ENCODE measurements around the gene BPIFA1. TPM values are rescaled to one million over a fixed set of nuclear protein-coding genes. Genes with fewer than 3 reads are reported as not detected.

The BPIFA1 gene
- total and polyA plus RNA-seq, 12 donors: not detected

DNA sequence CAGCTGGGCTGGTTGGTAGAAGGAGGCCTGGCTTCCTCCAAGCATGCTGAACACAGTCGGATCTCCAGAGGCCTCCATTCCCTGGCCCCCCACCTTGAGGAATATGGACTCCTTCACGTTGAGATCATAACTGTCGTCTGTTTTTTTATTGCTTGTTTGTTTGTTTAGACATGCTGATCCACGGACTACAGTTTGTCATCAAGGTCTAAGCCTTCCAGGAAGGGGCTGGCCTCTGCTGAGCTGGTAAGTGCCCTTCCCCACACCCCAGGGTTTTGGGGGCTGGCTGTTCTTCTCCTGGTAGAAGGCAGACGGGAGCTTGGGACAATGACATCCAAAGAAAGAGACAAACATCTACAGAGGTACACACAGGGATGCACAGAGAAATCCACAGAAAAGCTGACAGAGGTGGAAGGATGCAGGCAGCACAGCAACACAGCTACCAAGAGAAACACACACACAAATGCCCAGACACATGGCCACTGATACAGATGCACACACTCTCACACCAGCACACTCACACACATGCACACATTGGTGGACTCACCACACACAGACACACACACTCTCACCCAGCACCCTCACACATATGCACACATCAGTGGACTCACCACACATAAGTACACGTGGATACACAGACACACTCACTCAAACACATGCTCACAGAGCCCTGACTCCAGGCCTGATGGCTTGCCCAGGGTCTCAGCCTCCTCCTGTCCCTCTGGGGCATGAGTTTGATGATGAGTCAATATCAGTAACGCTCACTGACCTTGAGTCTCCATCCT lies 6.7 kb downstream of the BPIFA1 start:
- Histone ChIP-seq H3K9me3 (no peaks in the 10 kb centered on the region), H3K4me1 (no peaks in the 10 kb centered on the region), H3K36me3 (no peaks in the 10 kb centered on the region), H3K27me3 (peaks cover 0 to 2% (median 0%) of the 10 kb centered on the region in 7 donors), H3K27ac (no peak overlapping the region), H3K4me3 (no peak overlapping the region)
- DNase-seq (no peak), ATAC-seq (no peak)
- 62 to 63% methylated on average over 7 of the region's 7 CpGs for WGBS, 2 donors
- intact Hi-C loops (cut with DNase I): no loop called here
- no peak for TF ChIP-seq CTCF (IDR thresholded peaks at IDR 0.05)

GRCh38 chr20:33246077-33246476 lies 10.3 kb downstream of the BPIFA1 start:
- WGBS, 2 donors: 58 to 71% methylated on average over 3 of the region's 3 CpGs
- Histone ChIP-seq H3K27ac (no peak overlapping the region), H3K9me3 (no peaks in the 10 kb centered on the region), H3K27me3 (no peaks in the 10 kb centered on the region), H3K36me3 (no peaks in the 10 kb centered on the region), H3K4me3 (no peak overlapping the region), H3K4me1 (no peaks in the 10 kb centered on the region)
- intact Hi-C loops (cut with DNase I): no loop called here
- ATAC-seq: no peak
- no peak for TF ChIP-seq CTCF (IDR thresholded peaks at IDR 0.05)
- no peak for DNase-seq

- H3K9me3 ChIP-seq: no peaks in the 10 kb centered on the region
- no peak for TF ChIP-seq CTCF (IDR thresholded peaks at IDR 0.05)
- intact Hi-C loops (cut with DNase I): no loop called here
- ATAC-seq (no peak), DNase-seq (no peak)
- H3K4me1 ChIP-seq: no peaks in the 10 kb centered on the region
- no peaks in the 10 kb centered on the region for H3K27me3 ChIP-seq
- H3K36me3 ChIP-seq: no peaks in the 10 kb centered on the region
- no peak overlapping the region for H3K27ac ChIP-seq
- WGBS, 2 donors: 93% methylated on average over 1 of the region's 1 CpG
- H3K4me3 ChIP-seq: no peak overlapping the region
Measured at GRCh38 chr20:33249456-33249855, 13.7 kb downstream of the BPIFA1 start.

GRCh38 chr20:33250666-33251065 lies 14.9 kb downstream of the BPIFA1 start:
- Histone ChIP-seq H3K27ac (no peak overlapping the region), H3K9me3 (peaks cover 0 to 5% (median 0%) of the 10 kb centered on the region in 11 donors), H3K27me3 (peaks cover 0 to 7% (median 0%) of the 10 kb centered on the region in 7 donors), H3K4me3 (no peak overlapping the region), H3K36me3 (no peaks in the 10 kb centered on the region), H3K4me1 (no peaks in the 10 kb centered on the region)
- no peak for TF ChIP-seq CTCF (IDR thresholded peaks at IDR 0.05)
- no peak for DNase-seq
- no peak for ATAC-seq
- WGBS, 2 donors: 42 to 52% methylated on average over 2 of the region's 2 CpGs
- intact Hi-C loops (cut with DNase I): no loop called here
